Stimulated activated CD4-positive, alpha-beta T cell treated with anti-CD3 and anti-CD28 coated beads, Interleukin-1b, Interleukin-23, amount 100 ng/mL, for 4 hours (primary cell): ENCODE measurements around the gene ASB1.

Experiments
- DNase-seq, 2 donors: peaks; one replicate each; pipeline ENCODE4 v3.0.0-alpha.2; 2020; ENCODE audit warnings: low read depth in 2 of 2

ASB1 gene

GRCh38 chr2:238493880-238494572, 67.3 kb downstream of the ASB1 start:
- DNase-seq: peak in 1 of 2 donors; percentile 3

- DNase-seq: peak in 1 of 2 donors; percentile 7
Observed at GRCh38 chr2:238494573-238494961, 67.8 kb downstream of the ASB1 start.

- no peak for DNase-seq
Observed at GRCh38 chr2:238495422-238495821, 68.7 kb downstream of the ASB1 start.

GRCh38 chr2:238496756-238497609, 70.3 kb downstream of the ASB1 start:
- no peak for DNase-seq

DNA sequence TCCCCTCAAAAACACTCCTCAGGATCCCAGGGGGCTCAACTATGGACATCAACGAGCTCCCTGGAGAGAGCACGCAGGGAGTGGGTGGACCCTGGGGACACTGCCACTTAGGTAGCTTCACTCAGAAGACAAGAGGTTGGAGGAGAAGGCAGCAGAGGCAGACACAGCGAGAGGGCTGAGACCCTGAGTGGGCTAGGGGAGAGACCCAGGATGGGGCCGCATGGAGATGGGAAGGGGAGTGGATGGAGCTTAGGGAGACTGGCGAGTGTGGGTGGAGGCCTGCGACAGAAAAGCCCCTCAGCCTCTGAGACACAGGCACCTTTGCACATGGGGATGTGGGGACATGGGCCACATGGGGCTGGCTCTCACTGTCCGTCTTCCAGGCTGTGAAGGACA, 70.9 kb downstream of the ASB1 start:
- no peak for DNase-seq

- DNase-seq: no peak
Observed at GRCh38 chr2:238498188-238498587, 71.5 kb downstream of the ASB1 start.

DNA sequence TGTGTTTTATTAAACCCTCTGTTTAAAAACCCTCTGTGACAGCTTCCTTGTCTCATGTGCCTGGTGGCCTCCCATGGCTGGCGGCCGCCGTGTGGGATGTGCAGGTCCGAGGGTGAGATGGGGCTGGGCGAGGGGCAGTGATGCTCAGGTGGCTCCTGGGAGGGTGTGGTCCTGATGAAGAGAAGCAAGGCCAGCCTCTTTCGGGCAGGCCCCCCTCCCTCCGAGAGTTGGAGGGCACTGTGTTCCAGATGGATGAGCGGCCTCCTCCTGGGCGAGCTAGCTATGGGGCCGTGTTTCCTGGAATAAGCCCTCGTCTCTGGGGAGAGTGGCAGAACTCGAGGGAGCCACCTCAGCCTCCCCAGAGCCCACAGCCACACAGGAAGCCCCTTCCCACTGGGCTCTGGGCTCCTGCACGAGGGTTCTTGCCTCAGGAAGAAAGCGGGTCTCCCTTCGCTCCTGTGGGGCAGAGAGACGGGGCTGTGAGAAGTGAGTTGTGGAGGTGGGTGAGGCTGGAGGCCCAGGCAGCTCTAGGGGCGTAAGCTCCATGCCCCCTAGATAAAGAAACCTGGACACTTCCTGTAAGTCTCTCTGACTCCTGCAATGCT, 72.1 kb downstream of the ASB1 start:
- DNase-seq: no peak

GRCh38 chr2:238499731-238500580, 73.2 kb downstream of the ASB1 start:
- DNase-seq: no peak

- no peak for DNase-seq
Observed at GRCh38 chr2:238501311-238501710, 74.6 kb downstream of the ASB1 start.
